D721Med (cell line): ENCODE data around the gene CLCN7.

ENCODE experiments used
- DNase-seq: peaks from one replicate; pipeline ENCODE4 v3.0.0; 2011; ENCODE audit warnings: low spot score; ENCODE audit not compliant: insufficient read length
- FAIRE-seq: peaks from 2 replicates; lab custom pipeline; 2011; peaks lifted over from hg19 to GRCh38; lab: Jason Lieb, UNC
- TF ChIP-seq, protein P1 (sequence below): IDR thresholded peaks from 2 replicates; pipeline ENCODE4 v1.5.1; 2012; ENCODE audit warnings: mild to moderate bottlenecking, control low read depth; ENCODE audit not compliant: insufficient read depth; ENCODE audit errors: missing control alignments

CLCN7 gene

DNA sequence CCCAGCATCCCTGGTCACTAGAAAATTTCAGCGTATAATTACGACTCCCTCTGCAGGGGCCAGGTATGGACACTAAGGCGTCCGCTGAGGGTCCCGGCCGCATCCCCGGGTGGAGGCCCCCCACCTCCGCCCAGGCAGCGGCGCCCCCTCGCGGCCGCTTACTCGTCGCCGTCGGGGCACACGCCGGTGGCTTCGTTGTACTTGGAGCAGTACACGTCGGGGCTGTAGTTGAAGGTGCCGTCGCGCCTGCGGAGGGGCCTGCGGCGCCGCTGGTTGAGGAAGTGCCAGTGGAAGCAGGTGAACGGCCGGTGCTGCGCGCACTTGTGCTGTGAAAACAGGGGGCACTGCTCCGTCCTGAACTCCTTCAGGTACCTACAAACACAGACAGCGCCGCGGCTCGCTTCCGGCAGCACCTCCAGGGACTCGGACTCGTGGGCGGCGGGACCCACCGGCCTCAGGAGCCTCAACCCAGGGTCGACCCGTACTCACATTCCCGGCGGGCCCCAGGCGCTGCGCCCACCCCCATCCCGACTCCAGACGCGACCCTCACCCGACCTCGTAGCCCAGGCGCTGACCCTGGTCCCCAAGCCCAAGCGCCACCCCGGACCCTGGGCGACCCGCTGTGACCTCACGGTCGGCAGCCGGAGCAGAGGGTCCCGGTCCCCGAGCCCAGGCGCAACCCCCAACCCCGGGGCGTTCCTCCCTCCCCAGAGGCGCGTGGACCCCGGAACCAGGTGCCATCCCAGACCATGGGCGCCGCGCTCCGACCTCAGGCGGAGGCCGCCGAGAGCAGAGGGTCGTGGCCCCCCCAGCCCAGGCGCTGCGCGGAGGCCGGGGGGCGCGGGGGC is 60.9 kb downstream of the CLCN7 start:
- TF ChIP-seq, protein P1, sequence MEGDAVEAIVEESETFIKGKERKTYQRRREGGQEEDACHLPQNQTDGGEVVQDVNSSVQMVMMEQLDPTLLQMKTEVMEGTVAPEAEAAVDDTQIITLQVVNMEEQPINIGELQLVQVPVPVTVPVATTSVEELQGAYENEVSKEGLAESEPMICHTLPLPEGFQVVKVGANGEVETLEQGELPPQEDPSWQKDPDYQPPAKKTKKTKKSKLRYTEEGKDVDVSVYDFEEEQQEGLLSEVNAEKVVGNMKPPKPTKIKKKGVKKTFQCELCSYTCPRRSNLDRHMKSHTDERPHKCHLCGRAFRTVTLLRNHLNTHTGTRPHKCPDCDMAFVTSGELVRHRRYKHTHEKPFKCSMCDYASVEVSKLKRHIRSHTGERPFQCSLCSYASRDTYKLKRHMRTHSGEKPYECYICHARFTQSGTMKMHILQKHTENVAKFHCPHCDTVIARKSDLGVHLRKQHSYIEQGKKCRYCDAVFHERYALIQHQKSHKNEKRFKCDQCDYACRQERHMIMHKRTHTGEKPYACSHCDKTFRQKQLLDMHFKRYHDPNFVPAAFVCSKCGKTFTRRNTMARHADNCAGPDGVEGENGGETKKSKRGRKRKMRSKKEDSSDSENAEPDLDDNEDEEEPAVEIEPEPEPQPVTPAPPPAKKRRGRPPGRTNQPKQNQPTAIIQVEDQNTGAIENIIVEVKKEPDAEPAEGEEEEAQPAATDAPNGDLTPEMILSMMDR = peak; percentile 55
- FAIRE-seq = no peak
- DNase-seq = peak; percentile 67

GRCh38 chr16:1412847-1413246 is 62.0 kb downstream of the CLCN7 start:
- no peak for DNase-seq
- FAIRE-seq = no peak
- TF ChIP-seq, protein P1 = no peak

DNA sequence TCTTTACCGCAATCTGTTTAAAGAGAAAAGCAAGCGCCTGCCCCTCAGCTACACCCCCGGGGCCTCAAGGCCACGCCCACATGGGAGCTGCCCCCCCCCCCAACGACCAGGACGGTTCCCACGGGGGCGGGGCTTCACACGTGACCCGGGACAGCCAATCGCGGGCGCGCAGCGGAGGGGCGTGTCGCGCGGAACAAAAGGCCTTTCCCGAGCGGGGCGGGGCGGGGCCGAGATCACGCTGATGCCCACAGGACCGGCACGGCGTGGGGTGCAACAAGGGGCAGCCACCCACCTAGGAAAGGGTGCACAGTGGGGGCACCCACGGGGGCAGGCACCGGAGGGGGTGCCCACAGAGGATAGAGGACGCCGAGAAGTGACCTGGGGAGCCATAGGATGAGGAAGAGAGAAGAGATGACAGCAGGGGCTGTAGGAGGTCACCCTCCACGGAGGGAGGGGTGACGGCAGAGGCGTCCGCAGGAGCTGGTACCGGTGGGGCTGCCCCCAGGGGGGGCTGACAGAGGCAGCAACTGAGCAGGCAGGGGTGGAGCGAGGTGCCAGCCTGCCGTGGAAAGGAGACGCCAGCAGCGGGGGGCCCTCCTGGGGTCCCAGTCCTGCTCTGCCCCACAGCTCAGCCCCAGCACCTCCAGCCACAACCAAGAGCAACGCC is 66.5 kb downstream of the CLCN7 start:
- DNase-seq (peak; percentile 86), FAIRE-seq (no peak)
- TF ChIP-seq, protein P1 = no peak

DNA sequence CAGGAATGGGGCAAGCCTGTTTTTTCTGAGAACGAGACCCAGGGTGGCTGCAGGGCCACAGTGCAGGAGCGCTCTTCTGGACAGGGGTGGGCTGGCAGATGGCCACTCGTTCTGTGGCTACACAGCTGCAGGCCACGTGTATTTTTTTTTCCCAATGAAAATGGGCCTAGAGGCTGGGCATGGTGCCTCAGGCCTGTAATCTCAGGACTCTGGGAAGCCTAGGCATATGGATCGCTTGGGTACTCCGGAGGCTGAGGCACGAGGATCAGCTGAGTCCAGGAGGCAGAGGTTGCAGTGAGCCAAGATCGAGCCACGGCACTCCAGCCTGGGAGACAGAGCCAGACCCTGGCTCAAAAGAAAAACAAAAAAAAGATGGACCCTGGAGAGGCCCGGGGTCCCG is 67.1 kb downstream of the CLCN7 start:
- TF ChIP-seq, protein P1 = no peak
- no peak for DNase-seq
- FAIRE-seq = no peak

- FAIRE-seq (no peak), DNase-seq (no peak)
- TF ChIP-seq, protein P1 = no peak
Observed at GRCh38 chr16:1403733-1404132, 71.1 kb downstream of the CLCN7 start.

- FAIRE-seq = no peak
- no peak for DNase-seq
- TF ChIP-seq, protein P1 = no peak
Observed at GRCh38 chr16:1403036-1403435, 71.8 kb downstream of the CLCN7 start.

GRCh38 chr16:1401758-1402154 is 73.1 kb downstream of the CLCN7 start:
- TF ChIP-seq, protein P1 = no peak

More at GRCh38 chr16:1401758-1402154, 73.1 kb downstream of the CLCN7 start:
- DNase-seq (no peak), FAIRE-seq (no peak)
